AG08395 (cell line): ENCODE measurements around the gene NIT1.
A peak's percentile ranks its signal among the peaks of the same experiment; 100 is the strongest.

Experiments
- DNase-seq: peaks from one replicate; pipeline ENCODE4 v3.0.0; 2012; ENCODE audit warnings: mixed read lengths, low spot score

Gene NIT1

GRCh38 chr1:161117759-161118581 lies at the start of gene NIT1, which contains the start of gene PFDN2:
NIT1 (plus strand) TSS chr1:161118105; CDS start chr1:161118177, 72 bp downstream.
PFDN2 (minus strand) TSS chr1:161118037; CDS start chr1:161118026, 11 bp downstream.
- peak; percentile 92 for DNase-seq

- DNase-seq, result no peak
These were observed 49.3 kb upstream of the NIT1 start for GRCh38 chr1:161068306-161069234.

GRCh38 chr1:161069241-161069640 lies 48.7 kb upstream of the NIT1 start:
- DNase-seq, result no peak

- no peak for DNase-seq
These were observed 48.1 kb upstream of the NIT1 start, which contains the start of gene ARHGAP30 for GRCh38 chr1:161069731-161070270. ARHGAP30 (minus strand) TSS chr1:161069891; CDS start chr1:161069624, 267 bp downstream.

- no peak for DNase-seq
These were observed 47.1 kb upstream of the NIT1 start for GRCh38 chr1:161070761-161071160.

GRCh38 chr1:161071886-161072371 lies 46.0 kb upstream of the NIT1 start:
- peak; percentile 79 for DNase-seq

- DNase-seq, result no peak
These were observed 45.0 kb upstream of the NIT1 start for GRCh38 chr1:161072751-161073449.

GRCh38 chr1:161073474-161074121 lies 44.3 kb upstream of the NIT1 start:
- DNase-seq, result no peak

- DNase-seq, result no peak
These were observed 43.1 kb upstream of the NIT1 start for GRCh38 chr1:161074676-161075368.

- no peak for DNase-seq
These were observed 41.5 kb upstream of the NIT1 start for GRCh38 chr1:161076410-161076809.

GRCh38 chr1:161077426-161077825 lies 40.5 kb upstream of the NIT1 start:
- no peak for DNase-seq

GRCh38 chr1:161079436-161080110 lies 38.3 kb upstream of the NIT1 start:
- no peak for DNase-seq

- DNase-seq, result no peak
These were observed 37.2 kb upstream of the NIT1 start for GRCh38 chr1:161080441-161081405.

GRCh38 chr1:161081519-161081918 lies 36.4 kb upstream of the NIT1 start:
- DNase-seq, result no peak

GRCh38 chr1:161082483-161082882 lies 35.4 kb upstream of the NIT1 start:
- DNase-seq, result no peak

- peak; percentile 94 for DNase-seq
These were observed 34.7 kb upstream of the NIT1 start for GRCh38 chr1:161082996-161083747.

GRCh38 chr1:161083748-161084596 lies 33.9 kb upstream of the NIT1 start:
- no peak for DNase-seq
